Spleen (tissue), 11 donors: ENCODE data around the gene EED. TPM values are rescaled to one million over a fixed set of nuclear protein-coding genes. Genes with fewer than 3 reads are reported as not detected.
A peak's percentile ranks its signal among the peaks of the same experiment; 100 is the strongest.

Experiments
- DNase-seq: peaks from one replicate; pipeline ENCODE4 v3.0.0-alpha.2; 2020
- H3K27ac ChIP-seq, 8 donors: fragments of 200-600 bp; sonication (generic) in 7 of 8; 1 replicate in 4 of 8; 2 replicates in 4 of 8; pipeline versions ENCODE4 v1.5.0 to v1.8.0; 2016 to 2021; ENCODE audit warnings: inconsistent platforms in 4 of 8, mild to moderate bottlenecking in 4 of 8, moderate library complexity in 1 of 8
- H3K27me3 ChIP-seq, 7 donors: fragments of 200-600 bp; sonication (generic) in 6 of 7; replicated peaks in 1 of 7; 1 replicate in 4 of 7; 2 replicates in 3 of 7; pipeline versions ENCODE4 v1.5.0 to v1.8.0; 2016 to 2021; ENCODE audit warnings: inconsistent platforms in 3 of 7, mild to moderate bottlenecking in 1 of 7
- H3K36me3 ChIP-seq, 6 donors: fragments of 200-600 bp; sonication (generic) in 5 of 6; 1 replicate in 4 of 6; 2 replicates in 2 of 6; pipeline versions ENCODE4 v1.5.0 to v1.8.0; 2016 to 2021; ENCODE audit warnings: inconsistent platforms in 2 of 6
- H3K4me1 ChIP-seq, 6 donors: fragments of 200-600 bp; sonication (generic) in 5 of 6; 1 replicate in 3 of 6; 2 replicates in 3 of 6; pipeline versions ENCODE4 v1.5.0 to v1.8.0; 2016 to 2021; ENCODE audit warnings: inconsistent platforms in 3 of 6
- H3K4me3 ChIP-seq, 8 donors: fragments of 200-600 bp; sonication (generic) in 7 of 8; 1 replicate in 4 of 8; 2 replicates in 4 of 8; pipeline versions ENCODE4 v1.5.0 to v1.8.0; 2016 to 2021; ENCODE audit warnings: inconsistent platforms in 4 of 8, mild to moderate bottlenecking in 4 of 8, moderate library complexity in 2 of 8
- H3K9me3 ChIP-seq, 8 donors: fragments of 200-600 bp; sonication (generic) in 7 of 8; 1 replicate in 4 of 8; 2 replicates in 4 of 8; pipeline versions ENCODE4 v1.5.0 to v1.8.0; 2016 to 2021; ENCODE audit warnings: inconsistent platforms in 4 of 8
- POLR2A ChIP-seq, 3 donors: fragments of 450-650 bp; IDR thresholded peaks; one replicate each; pipeline ENCODE4 v1.5.1; 2017; ENCODE audit warnings: antibody characterized with exemption in 3 of 3, mild to moderate bottlenecking in 1 of 3
- POLR2AphosphoS5 ChIP-seq, 3 donors: sonication (generic); formaldehyde crosslinking; IDR thresholded peaks; one replicate each; pipeline ENCODE4 v1.5.1; 2017; ENCODE audit warnings: antibody characterized with exemption in 3 of 3
- WGBS, 5 donors: extraction: QIAGEN DNeasy Blood & Tissue Kit in 3 of 5; methylation state at CpG; one replicate each; pipeline versions ENCODE4 v1.1.5 to v1.1.7; 2013 to 2018; 5-methylcytosine and 5-hydroxymethylcytosine counted together
- intact Hi-C: fragments of 100-400 bp; cut with DNase I; formaldehyde crosslinking; loops from one replicate; pipeline ENCODE4 v1.15.0; 2023; ENCODE audit warnings: low total_unique reads
- polyA plus RNA-seq, 3 donors: library from polyadenylated mRNA; stranded (reverse); fragments of 200-250 nt; gene quantifications; one replicate each; pipeline ENCODE4 v1.2.1, GENCODE V29; 2013
- total RNA-seq, 7 donors: library from RNA; depleted of rRNA in 3 of 7; stranded (reverse); fragments of >200 nt in 3 of 7; fragmentation: NEBNext Ultra II Directional in 4 of 7; extraction: Animal tissue kit (Norgen Biotek cat#: 25700) in 4 of 7; gene quantifications; one replicate each; pipeline versions ENCODE4 v1.1.0 to v1.2.1, GENCODE V29; 2016 to 2021
- TF ChIP-seq, protein P1 (sequence below), 11 experiments: fragments of 200-600 bp in 7 of 11; fragments of 450-650 bp in 4 of 11; sonication (generic) in 4 of 11; IDR thresholded peaks in 8 of 11; conservative IDR thresholded peaks in 3 of 11; 1 replicate in 7 of 11; 2 replicates in 4 of 11; pipeline versions ENCODE4 v1.4.0 to v1.8.0; 2016 to 2021; ENCODE audit warnings: antibody characterized with exemption in 11 of 11, inconsistent platforms in 4 of 11, mild to moderate bottlenecking in 1 of 11
- donor health status: healthy with polysubstance abuse.
- donor health status: DM: no; HTN: no; CAD: no; lungs with moderate emphysema.
- donor health status: DM: no; HTN: no; CAD: no.
- donor health status: Bipolar disorder and iron deficiency.
- donor health status: healthy.
- donor health status: DM: no; HTN: no; CAD: no.
- donor health status: DM: yes; HTN: yes; CAD: no.

EED gene
- total and polyA plus RNA-seq, 10 donors: 24.3 to 48.1 (median 31.1) TPM

DNA sequence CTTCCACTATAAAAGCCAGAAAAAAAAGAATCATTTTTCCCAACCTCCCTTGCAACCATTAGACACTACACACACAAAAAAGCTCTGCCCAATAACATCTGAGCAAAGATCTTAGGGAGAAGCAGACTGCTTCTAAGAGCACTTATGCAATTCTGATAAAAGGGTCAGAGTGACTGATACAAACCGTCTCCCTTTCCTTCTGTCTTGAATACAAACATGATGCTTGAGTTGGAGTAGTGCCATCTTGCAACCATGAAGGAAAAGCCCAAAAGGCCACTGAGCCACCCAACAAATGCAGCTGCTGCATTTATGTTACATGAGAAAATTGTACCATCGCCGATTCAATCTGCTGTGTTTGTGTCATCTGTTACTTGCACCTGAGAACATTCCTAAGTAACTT, 47.6 kb upstream of the EED start:
- H3K36me3 ChIP-seq: no peaks in the 10 kb centered on the region
- H3K4me3 ChIP-seq: no peak overlapping the region
- 67 to 80% (median 74%) methylated on average over 3 of the region's 3 CpGs for WGBS, 5 donors
- H3K9me3 ChIP-seq: no peaks in the 10 kb centered on the region
- DNase-seq: no peak
- peak overlapping the region in 2 of 8 donors; percentile 14 to 32 for H3K27ac ChIP-seq
- TF ChIP-seq POLR2A (IDR thresholded peaks at IDR 0.05) (no peak), POLR2AphosphoS5 (IDR thresholded peaks at IDR 0.05) (no peak)
- TF ChIP-seq, protein P1, sequence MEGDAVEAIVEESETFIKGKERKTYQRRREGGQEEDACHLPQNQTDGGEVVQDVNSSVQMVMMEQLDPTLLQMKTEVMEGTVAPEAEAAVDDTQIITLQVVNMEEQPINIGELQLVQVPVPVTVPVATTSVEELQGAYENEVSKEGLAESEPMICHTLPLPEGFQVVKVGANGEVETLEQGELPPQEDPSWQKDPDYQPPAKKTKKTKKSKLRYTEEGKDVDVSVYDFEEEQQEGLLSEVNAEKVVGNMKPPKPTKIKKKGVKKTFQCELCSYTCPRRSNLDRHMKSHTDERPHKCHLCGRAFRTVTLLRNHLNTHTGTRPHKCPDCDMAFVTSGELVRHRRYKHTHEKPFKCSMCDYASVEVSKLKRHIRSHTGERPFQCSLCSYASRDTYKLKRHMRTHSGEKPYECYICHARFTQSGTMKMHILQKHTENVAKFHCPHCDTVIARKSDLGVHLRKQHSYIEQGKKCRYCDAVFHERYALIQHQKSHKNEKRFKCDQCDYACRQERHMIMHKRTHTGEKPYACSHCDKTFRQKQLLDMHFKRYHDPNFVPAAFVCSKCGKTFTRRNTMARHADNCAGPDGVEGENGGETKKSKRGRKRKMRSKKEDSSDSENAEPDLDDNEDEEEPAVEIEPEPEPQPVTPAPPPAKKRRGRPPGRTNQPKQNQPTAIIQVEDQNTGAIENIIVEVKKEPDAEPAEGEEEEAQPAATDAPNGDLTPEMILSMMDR (IDR thresholded peaks at IDR 0.05 in 8 of 11, conservative IDR thresholded peaks at IDR 0.05 in 3 of 11): no peak
- intact Hi-C loops: no loop called here
- H3K4me1 ChIP-seq: peaks cover 23 to 91% (median 40%) of the 10 kb centered on the region in 6 donors
- H3K27me3 ChIP-seq: no peaks in the 10 kb centered on the region

DNA sequence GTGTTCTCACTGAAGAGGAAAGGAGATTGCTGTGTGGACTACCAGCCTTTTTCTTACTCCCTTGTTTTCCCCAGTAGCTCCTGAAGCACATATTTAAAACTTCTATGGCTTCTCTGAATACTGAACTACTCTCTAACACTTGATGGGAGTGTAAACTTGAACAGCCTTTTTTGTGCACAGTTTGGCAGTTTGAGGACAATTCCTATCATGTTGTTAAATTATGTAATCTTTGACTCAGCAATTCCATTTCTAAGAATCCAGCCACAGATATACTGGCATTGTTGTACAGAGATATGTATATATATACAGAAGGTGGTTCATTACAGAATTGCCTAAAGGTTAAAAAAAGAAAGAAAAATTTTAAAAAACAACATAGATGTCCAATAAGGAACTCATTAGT, 47.1 kb upstream of the EED start:
- Histone ChIP-seq H3K27me3 (no peaks in the 10 kb centered on the region), H3K27ac (peak overlapping the region in 2 of 8 donors; percentile 14 to 32), H3K36me3 (no peaks in the 10 kb centered on the region), H3K4me3 (no peak overlapping the region), H3K9me3 (no peaks in the 10 kb centered on the region), H3K4me1 (peaks cover 23 to 91% (median 39%) of the 10 kb centered on the region in 6 donors)
- intact Hi-C loops: no loop called here
- no peak for TF ChIP-seq POLR2A (IDR thresholded peaks at IDR 0.05)
- TF ChIP-seq POLR2AphosphoS5 (IDR thresholded peaks at IDR 0.05): no peak
- DNase-seq: no peak

DNA sequence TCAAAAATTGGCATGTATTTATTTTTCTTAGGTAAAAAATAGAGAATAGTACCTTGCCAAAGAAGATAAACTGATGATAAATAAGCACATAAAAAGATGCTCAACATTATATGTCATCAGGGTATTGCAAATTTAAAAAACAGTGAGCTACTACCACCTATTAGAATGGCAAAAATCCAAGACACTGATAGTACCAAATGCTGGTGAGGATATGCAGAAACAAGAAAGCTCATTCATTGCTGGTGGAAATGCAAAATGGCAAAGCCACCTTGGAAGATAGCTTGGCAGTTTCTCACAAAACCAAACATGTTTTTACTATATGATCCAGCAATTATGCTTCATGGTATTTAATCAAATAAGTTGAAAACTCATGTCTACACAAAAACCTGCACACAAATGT, 46.4 kb upstream of the EED start:
- H3K9me3 ChIP-seq: no peaks in the 10 kb centered on the region
- H3K4me1 ChIP-seq: peaks cover 17 to 91% (median 38%) of the 10 kb centered on the region in 6 donors
- intact Hi-C loops: no loop called here
- no peaks in the 10 kb centered on the region for H3K27me3 ChIP-seq
- H3K4me3 ChIP-seq: no peak overlapping the region
- no peak for DNase-seq
- no peak for TF ChIP-seq POLR2A (IDR thresholded peaks at IDR 0.05)
- no peak for TF ChIP-seq POLR2AphosphoS5 (IDR thresholded peaks at IDR 0.05)
- TF ChIP-seq, protein P1 (IDR thresholded peaks at IDR 0.05 in 8 of 11, conservative IDR thresholded peaks at IDR 0.05 in 3 of 11): no peak
- H3K36me3 ChIP-seq: no peaks in the 10 kb centered on the region
- H3K27ac ChIP-seq: no peak overlapping the region

DNA sequence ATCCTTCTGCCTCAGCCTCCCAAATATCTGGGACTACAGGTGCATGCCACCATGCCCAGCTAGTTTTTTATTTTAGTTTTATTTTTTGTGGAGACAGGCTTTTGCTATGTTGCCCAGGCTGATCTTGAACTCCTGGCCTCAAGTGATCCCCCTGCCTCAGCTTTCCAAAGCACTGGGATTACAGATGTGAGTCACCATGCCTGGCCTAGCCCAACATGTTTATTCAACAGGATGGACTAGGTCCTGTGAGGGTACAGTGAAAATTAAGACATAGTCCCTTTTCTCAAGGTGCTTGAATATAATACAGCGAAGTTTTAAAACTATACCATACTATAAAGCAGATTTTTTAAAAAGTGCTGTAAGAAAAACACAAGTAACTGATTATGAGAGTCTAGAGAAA, 45.2 kb upstream of the EED start:
- peak overlapping the region in 3 of 8 donors; percentile 7 to 38 (median 34) for H3K27ac ChIP-seq
- intact Hi-C loops: no loop called here

More for the DNA sequence above, 45.2 kb upstream of the EED start:
- Histone ChIP-seq H3K4me3 (no peak overlapping the region), H3K27me3 (no peaks in the 10 kb centered on the region), H3K4me1 (peaks cover 9 to 91% (median 36%) of the 10 kb centered on the region in 6 donors), H3K9me3 (no peaks in the 10 kb centered on the region), H3K36me3 (no peaks in the 10 kb centered on the region)
- TF ChIP-seq POLR2AphosphoS5 (IDR thresholded peaks at IDR 0.05) (no peak), POLR2A (IDR thresholded peaks at IDR 0.05) (no peak)
- TF ChIP-seq, protein P1 (IDR thresholded peaks at IDR 0.05 in 8 of 11, conservative IDR thresholded peaks at IDR 0.05 in 3 of 11): no peak
- 93 to 100% (median 98%) methylated on average over 1 of the region's 1 CpG for WGBS, 5 donors
- no peak for DNase-seq
